Astrocyte of the spinal cord (primary cell): ENCODE results near the gene TRIM41.
"Not testable (repeated sequence)": the region's sequence is repeated elsewhere in the genome, so short reads cannot be mapped to it uniquely, and the experiment has no call there.

Experiments
- DNase-seq: peaks from one replicate; pipeline ENCODE4 v3.0.0; 2011; ENCODE audit warnings: low read depth, low spot score
- H3K4me3 ChIP-seq: 2 replicates; pipeline ENCODE4 v1.5.1; 2011; ENCODE audit warnings: low read depth, mild to moderate bottlenecking, low read length, moderate library complexity
- in situ Hi-C: cut with HindIII; loops from 2 replicates; pipeline ENCODE4 v1.10.0; 2017; ENCODE audit warnings: low sequenced_read_pairs
- TF ChIP-seq, protein P1 (sequence below): IDR thresholded peaks from 2 replicates; pipeline ENCODE4 v1.5.1; 2012; ENCODE audit warnings: low read depth, mild to moderate bottlenecking, low read length, inconsistent platforms

Gene TRIM41

DNA sequence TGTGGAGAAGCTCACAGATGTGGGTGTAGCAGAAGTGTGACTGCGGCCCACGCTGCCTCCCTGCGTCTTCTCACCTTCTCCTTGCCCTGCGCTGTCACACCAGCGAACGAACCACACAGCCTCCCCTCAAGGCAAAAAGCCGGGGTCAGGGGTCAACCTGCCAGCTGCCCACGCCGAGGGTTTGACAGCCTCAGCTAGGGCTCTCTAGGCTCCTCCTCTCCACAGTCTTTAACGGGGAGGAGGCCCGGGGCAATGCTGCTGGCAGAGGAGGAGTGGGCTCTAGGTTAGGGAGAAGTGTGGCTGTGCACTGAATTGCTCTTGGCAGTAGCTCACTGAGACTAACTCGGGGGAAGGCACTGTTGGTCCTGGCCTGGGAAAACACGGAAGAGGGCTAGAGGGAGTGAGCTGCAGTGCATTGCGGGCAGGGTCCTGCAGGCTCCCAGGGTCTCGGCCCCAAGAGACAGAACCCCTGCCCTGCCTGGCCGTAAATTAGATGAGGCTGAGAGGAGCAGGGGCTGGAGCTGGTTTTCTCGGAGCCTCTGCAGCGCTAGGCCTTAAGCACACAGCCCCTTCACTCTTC, 42.1 kb downstream of the TRIM41 start:
- TF ChIP-seq, protein P1, sequence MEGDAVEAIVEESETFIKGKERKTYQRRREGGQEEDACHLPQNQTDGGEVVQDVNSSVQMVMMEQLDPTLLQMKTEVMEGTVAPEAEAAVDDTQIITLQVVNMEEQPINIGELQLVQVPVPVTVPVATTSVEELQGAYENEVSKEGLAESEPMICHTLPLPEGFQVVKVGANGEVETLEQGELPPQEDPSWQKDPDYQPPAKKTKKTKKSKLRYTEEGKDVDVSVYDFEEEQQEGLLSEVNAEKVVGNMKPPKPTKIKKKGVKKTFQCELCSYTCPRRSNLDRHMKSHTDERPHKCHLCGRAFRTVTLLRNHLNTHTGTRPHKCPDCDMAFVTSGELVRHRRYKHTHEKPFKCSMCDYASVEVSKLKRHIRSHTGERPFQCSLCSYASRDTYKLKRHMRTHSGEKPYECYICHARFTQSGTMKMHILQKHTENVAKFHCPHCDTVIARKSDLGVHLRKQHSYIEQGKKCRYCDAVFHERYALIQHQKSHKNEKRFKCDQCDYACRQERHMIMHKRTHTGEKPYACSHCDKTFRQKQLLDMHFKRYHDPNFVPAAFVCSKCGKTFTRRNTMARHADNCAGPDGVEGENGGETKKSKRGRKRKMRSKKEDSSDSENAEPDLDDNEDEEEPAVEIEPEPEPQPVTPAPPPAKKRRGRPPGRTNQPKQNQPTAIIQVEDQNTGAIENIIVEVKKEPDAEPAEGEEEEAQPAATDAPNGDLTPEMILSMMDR = no peak
- no peak overlapping the region for H3K4me3 ChIP-seq
- in situ Hi-C loops = no loop called here
- no peak for DNase-seq

DNA sequence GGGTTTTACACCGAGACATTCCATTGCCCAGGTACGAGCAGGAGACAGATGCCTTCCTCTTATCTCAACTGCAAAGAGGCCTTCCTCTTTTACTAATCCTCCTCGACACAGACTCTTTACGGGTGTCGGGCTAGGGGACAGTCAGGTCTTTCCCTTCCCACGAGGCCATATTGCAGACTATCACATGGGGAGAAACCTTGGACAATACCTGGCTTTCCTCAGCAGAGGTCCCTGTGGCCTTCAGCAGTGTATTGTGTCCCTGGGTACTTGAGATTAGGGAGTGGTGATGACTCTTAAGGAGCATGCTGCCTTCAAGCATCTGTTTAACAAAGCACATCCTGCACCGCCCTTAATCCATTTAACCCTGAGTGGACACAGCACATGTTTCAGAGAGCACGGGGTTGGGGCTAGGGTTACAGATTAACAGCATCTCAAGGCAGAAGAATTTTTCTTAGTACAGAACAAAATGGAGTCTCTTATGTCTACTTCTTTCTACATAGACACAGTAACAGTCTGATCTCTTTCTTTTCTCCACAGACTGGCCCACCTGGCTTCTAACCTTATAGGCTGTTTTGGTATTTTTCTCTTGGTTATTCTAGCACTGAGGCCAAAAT, 44.3 kb downstream of the TRIM41 start:
- in situ Hi-C loops, H3K4me3 ChIP-seq, DNase-seq: not testable (repeated sequence)

DNA sequence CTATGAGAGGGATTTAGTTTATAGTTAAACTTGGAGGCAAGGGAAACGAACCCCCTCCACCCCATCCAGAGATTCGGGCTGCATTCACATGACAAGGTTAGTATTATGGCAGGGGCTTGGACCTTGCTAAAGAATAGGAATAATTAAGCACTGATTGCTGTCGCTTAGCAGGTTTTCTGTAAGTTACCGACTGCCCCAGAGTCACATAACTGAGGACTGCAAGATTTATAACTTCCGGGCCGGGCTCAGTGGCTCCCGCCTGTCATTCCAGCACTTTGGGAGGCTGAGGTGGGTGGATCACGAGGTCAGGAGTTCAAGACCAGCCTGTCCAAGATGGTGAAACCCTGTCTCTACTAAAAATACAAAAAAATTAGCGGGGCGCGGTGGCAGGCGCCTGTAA, 44.8 kb downstream of the TRIM41 start:
- in situ Hi-C loops, H3K4me3 ChIP-seq, DNase-seq: not testable (repeated sequence)

DNA sequence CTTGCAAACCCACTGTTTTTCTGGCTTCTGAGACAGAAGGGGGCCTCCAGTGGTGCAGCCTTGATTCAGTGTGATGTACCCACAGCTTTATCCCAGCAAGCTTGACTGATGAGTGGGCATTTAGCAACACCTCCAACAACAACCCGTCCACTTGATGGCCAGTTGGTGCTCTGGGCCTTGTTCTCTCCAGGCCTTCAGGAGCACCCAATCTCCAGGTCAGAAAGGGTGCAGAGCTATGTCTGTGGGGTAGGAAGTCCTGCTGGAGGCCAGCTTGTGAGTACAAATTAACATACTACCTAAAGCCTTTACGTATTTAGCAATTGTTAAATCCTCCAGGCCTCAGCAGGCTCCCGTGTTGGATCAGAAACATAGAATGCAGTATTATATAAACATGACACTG, 48.0 kb downstream of the TRIM41 start:
- H3K4me3 ChIP-seq = no peak overlapping the region
- TF ChIP-seq, protein P1 = no peak
- in situ Hi-C loops = no loop called here
- no peak for DNase-seq

DNA sequence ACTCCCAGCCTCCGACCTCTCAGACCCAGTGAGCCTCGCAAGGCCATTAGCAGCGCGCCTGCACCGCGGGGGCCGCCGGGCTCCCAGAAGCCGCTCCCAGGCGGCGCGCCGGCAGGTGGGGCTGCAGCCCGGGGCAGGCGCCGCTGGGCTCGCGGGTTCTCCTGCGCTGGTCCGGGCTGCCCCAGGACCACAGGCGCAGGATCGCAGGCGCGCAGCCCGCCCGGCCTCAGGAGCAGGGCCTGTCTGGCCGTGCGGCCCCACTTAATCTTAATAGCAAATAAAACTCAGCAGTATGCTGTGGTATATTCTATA, 50.3 kb downstream of the TRIM41 start:
- DNase-seq, H3K4me3 ChIP-seq, in situ Hi-C loops: not testable (repeated sequence)

DNA sequence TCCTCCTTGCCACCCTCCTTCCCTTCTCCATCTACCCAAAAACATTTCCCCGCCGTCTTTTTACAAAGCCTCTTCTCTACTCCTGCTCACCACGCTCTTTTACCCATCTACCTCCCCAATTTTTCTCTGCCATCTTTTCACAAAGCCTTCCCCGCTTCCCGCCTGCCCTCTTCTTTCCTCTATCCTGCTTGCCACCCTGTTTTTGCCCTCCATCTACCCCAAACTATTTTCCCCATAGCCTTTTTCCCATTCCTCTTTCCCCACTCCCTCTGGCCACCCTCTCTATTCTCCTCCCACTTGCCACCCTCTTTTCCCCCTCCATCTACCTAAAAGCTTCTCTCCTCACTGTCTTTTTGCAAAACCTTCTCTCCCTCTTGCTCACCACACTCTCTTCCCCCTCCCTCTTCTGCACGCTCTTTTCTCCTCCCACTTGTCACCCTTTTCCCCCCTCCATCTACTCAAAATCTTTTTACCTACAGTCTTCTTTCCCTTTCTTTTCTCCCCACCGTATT, 57.2 kb downstream of the TRIM41 start:
- TF ChIP-seq, protein P1 = no peak
- in situ Hi-C loops = no loop called here
- DNase-seq = no peak
- H3K4me3 ChIP-seq = no peak overlapping the region

DNA sequence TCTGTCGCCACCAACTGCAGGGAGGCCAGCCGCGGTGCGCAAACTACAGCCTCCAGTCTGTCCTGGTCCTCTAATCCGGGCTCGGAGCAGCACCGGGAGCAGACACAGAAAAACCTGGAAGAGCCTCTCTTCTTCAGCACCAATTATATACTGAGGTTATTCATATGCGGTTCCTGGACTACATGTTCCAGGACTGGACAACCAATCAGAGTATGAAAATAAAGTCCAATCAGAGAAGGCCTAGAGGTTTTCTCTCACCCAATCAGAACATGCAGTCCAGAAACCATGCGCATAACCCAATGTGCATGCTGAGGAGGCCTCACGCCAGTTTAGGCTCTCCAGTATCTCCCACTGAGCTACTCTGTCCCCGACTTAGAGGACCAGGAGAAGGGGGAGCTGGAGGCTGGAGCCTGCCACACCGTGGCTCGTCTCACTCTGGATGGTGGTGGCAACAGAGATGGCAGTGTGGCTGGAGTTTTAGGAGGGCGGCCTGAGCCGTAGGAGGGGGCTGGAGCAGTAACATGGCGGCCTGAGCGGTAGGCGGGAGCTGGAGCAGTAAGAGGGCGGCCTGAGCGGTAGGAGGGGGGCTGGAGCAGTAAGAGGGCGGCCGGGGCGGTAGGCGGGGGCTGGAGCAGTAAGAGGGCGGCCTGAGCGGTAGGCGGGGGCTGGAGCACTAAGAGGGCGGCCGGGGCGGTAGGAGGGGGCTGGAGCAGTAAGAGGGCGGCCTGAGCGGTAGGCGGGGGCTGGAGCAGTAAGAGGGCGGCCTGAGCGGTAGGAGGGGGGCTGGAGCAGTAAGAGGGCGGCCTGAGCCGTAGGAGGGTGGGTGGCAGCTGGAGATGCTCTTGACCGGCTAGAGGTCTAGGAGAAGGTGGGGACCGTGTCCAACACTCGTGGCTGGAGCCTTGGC, 58.2 kb downstream of the TRIM41 start:
- H3K4me3 ChIP-seq = no peak overlapping the region
- in situ Hi-C loops = no loop called here
- no peak for DNase-seq
- TF ChIP-seq, protein P1 = no peak

DNA sequence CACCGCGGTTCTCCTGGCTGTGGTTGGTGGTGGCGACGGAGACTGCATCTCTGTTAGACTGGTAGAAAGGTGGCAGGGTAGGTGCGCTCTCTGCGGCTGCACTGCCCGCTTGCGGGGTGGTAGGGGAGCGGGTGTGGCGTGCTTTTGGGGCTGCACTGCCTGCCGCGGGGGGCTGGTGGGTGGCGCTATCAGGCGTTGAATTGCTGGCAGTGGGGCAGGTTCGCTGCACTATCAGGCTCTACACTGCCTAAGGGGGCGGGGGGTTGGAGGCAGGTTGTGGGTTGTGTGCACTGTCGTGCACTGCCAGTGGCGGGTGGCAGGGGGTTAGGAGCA, 58.9 kb downstream of the TRIM41 start:
- no peak for DNase-seq
- H3K4me3 ChIP-seq = no peak overlapping the region
- TF ChIP-seq, protein P1 = no peak
- in situ Hi-C loops = no loop called here

DNA sequence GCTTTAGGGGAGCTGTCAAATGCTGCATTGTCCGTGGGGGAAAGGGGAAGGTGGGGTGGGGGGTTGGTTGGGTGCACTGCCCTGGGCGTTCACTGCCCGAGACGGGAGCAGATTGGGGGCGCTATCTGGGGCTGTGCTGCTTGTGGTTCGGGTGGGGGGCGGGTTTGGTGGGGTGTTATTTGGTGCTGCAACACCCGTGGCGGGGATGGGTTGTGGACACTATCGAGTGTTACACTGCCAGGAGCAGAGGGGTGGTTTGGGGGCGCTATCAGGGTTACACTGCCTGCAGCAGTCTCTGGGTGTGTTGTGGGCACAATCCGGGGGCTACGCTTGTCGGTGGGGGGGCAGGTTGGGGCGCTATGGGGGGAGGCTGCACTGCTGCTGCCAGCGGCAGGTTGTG, 59.3 kb downstream of the TRIM41 start:
- DNase-seq, in situ Hi-C loops, H3K4me3 ChIP-seq: not testable (repeated sequence)
